Muscle of leg (tissue), 11 donors: ENCODE data around the gene NYAP2. TPM values are rescaled to one million over a fixed set of nuclear protein-coding genes. Genes with fewer than 3 reads are reported as not detected.

Experiments used
- DNase-seq: peaks from one replicate; pipeline ENCODE4 v3.0.0; 2013
- H3K27ac ChIP-seq: one replicate; pipeline ENCODE4 v1.5.1; 2013; ENCODE audit warnings: mild to moderate bottlenecking, low read length, control low read depth
- H3K27me3 ChIP-seq: one replicate; pipeline ENCODE4 v1.6.1; 2013; ENCODE audit warnings: low read length; ENCODE audit not compliant: control insufficient read depth, insufficient read depth
- H3K36me3 ChIP-seq: one replicate; pipeline ENCODE4 v1.6.1; 2013; ENCODE audit warnings: low read length; ENCODE audit not compliant: control insufficient read depth, insufficient read depth
- H3K4me1 ChIP-seq: one replicate; pipeline ENCODE4 v1.6.1; 2013; ENCODE audit warnings: low read length; ENCODE audit not compliant: control insufficient read depth, insufficient read depth
- H3K4me3 ChIP-seq: one replicate; pipeline ENCODE4 v1.5.1; 2013; ENCODE audit warnings: low read length, control low read depth
- H3K9me3 ChIP-seq: replicated peaks from 2 replicates; pipeline ENCODE4 v1.6.1; 2013; ENCODE audit warnings: low read depth, low read length; ENCODE audit not compliant: control insufficient read depth
- WGBS: methylation state at CpG from one replicate; pipeline ENCODE4 v1.1.5; 2013; ENCODE audit warnings: missing lambda C conversion rate; ENCODE audit not compliant: insufficient coverage; 5-methylcytosine and 5-hydroxymethylcytosine counted together
- polyA plus RNA-seq, 8 donors: library from polyadenylated mRNA; unstranded; fragments of 120-200 nt; gene quantifications; one replicate each; pipeline versions ENCODE4 v1.2.1 to v1.2.3, GENCODE V29; 2013; ENCODE audit warnings: inconsistent platforms in 1 of 8, low replicate concordance in 1 of 8; ENCODE audit not compliant: insufficient read length in 8 of 8, insufficient read depth in 1 of 8
- total RNA-seq: library from RNA; stranded (reverse); fragments of 120-200 nt; gene quantifications from one replicate; pipeline ENCODE4 v1.2.4, GENCODE V29; 2013

The NYAP2 gene
- total and polyA plus RNA-seq, 9 donors = 0.05 to 1.4 (median 0.40) TPM

- no peaks in the 10 kb centered on the region for H3K36me3 ChIP-seq
- H3K27me3 ChIP-seq = no peaks in the 10 kb centered on the region
- peak; percentile 78 for DNase-seq
- 4% methylated on average over 8 of the region's 8 CpGs for WGBS
- no peaks in the 10 kb centered on the region for H3K4me1 ChIP-seq
- H3K4me3 ChIP-seq = no peak overlapping the region
- no peak overlapping the region for H3K27ac ChIP-seq
- no peaks in the 10 kb centered on the region for H3K9me3 ChIP-seq
Measured at GRCh38 chr2:225400060-225400511, 576 bp downstream of the NYAP2 start.

GRCh38 chr2:225400546-225401400 lies 1.3 kb downstream of the NYAP2 start:
- Histone ChIP-seq H3K27ac (no peak overlapping the region), H3K36me3 (no peaks in the 10 kb centered on the region), H3K27me3 (no peaks in the 10 kb centered on the region), H3K4me1 (no peaks in the 10 kb centered on the region), H3K9me3 (no peaks in the 10 kb centered on the region), H3K4me3 (no peak overlapping the region)
- 40% methylated on average over 1 of the region's 9 CpGs for WGBS
- DNase-seq = no peak

DNA sequence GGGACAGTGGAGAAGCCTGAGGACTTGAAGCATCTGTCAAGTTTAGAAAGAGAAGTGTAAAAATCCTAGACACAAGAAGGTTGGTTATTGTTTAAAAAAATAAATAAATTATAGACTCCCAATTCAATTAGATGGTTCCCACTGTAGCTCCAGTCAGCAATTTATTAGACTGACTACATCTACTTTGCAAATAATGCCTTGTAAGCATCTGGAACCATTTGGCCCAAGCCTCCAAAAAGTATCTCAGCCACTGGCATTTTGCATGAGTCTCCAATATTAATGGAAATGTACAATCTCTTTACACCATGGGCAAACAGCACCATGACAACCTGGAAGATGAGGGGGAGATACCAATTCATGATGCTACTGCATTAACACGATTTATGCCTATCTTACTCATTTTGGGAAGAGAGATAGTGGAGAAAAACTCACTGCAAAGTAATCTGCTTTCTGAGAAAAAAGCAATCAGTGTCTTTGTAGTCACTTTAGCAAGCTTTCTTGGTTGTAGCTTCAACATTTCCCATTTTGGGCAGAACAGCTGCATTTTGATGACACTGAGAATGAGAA lies 2.8 kb downstream of the NYAP2 start:
- no CpG with 5 or more reads among the region's 1 CpG for WGBS
- Histone ChIP-seq H3K27me3 (no peaks in the 10 kb centered on the region), H3K9me3 (no peaks in the 10 kb centered on the region), H3K4me3 (no peak overlapping the region), H3K4me1 (no peaks in the 10 kb centered on the region), H3K27ac (no peak overlapping the region), H3K36me3 (no peaks in the 10 kb centered on the region)
- DNase-seq = no peak

GRCh38 chr2:225411452-225411851 lies 11.9 kb downstream of the NYAP2 start:
- H3K27ac ChIP-seq = no peak overlapping the region
- H3K36me3 ChIP-seq = no peaks in the 10 kb centered on the region
- no peak for DNase-seq
- no peaks in the 10 kb centered on the region for H3K27me3 ChIP-seq
- no peaks in the 10 kb centered on the region for H3K4me1 ChIP-seq
- H3K9me3 ChIP-seq = no peaks in the 10 kb centered on the region
- 63% methylated on average over 1 of the region's 3 CpGs for WGBS
- H3K4me3 ChIP-seq = no peak overlapping the region

GRCh38 chr2:225413786-225414185 lies 14.3 kb downstream of the NYAP2 start:
- Histone ChIP-seq H3K27ac (no peak overlapping the region), H3K36me3 (no peaks in the 10 kb centered on the region), H3K4me1 (no peaks in the 10 kb centered on the region), H3K27me3 (no peaks in the 10 kb centered on the region), H3K9me3 (no peaks in the 10 kb centered on the region), H3K4me3 (no peak overlapping the region)
- 23% methylated on average over 2 of the region's 2 CpGs for WGBS
- DNase-seq = no peak

DNA sequence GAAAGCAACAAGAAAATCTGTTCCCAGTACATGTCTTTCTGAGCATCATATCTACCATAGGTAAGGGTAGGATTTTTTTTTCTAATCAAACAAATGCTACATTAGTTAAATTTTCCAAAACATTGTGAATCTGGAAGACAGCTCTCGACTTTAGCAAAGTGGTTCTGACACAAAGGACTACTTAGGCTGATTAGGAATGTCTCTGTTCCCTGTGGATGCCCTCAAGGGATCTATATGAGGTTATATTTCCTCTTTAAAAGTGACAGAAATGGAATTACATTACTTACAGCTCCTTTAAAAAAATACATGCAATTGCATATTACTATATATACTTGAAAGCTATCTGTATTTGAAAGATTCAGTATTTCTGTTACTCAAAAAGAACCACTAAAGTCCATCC lies 15.4 kb downstream of the NYAP2 start:
- Histone ChIP-seq H3K36me3 (no peaks in the 10 kb centered on the region), H3K27me3 (no peaks in the 10 kb centered on the region), H3K27ac (no peak overlapping the region), H3K4me3 (no peak overlapping the region), H3K9me3 (no peaks in the 10 kb centered on the region), H3K4me1 (no peaks in the 10 kb centered on the region)
- DNase-seq = no peak
- no CpG with 5 or more reads among the region's 1 CpG for WGBS

DNA sequence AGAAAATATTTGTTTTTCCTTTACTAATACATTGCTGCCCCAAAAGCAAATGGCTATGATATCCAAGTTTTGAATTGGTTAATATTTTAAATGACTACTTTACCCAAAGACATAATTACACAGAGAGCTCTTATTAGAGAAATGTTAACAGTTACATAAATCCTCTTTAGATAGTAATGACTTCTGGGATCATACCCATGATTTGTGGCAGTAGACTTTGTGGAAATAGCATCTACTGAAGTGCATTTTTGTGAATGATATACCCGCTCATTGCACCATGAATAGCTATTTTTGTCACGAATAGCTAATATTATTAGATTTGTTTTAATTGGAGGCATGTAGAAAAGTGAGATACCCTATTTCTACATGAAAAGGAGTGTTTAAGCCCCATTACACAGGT lies 15.8 kb downstream of the NYAP2 start:
- Histone ChIP-seq H3K27me3 (no peaks in the 10 kb centered on the region), H3K4me1 (no peaks in the 10 kb centered on the region), H3K4me3 (no peak overlapping the region), H3K36me3 (no peaks in the 10 kb centered on the region), H3K9me3 (no peaks in the 10 kb centered on the region), H3K27ac (no peak overlapping the region)
- WGBS = no CpG with 5 or more reads among the region's 2 CpGs
- DNase-seq = no peak

- Histone ChIP-seq H3K4me3 (no peak overlapping the region), H3K27me3 (no peaks in the 10 kb centered on the region), H3K27ac (no peak overlapping the region), H3K4me1 (no peaks in the 10 kb centered on the region), H3K9me3 (no peaks in the 10 kb centered on the region), H3K36me3 (no peaks in the 10 kb centered on the region)
- WGBS = no CpG with 5 or more reads among the region's 2 CpGs
- DNase-seq = no peak
Measured at GRCh38 chr2:225415792-225416191, 16.3 kb downstream of the NYAP2 start.

GRCh38 chr2:225416616-225417367 lies 17.3 kb downstream of the NYAP2 start:
- Histone ChIP-seq H3K27me3 (no peaks in the 10 kb centered on the region), H3K27ac (no peak overlapping the region), H3K36me3 (no peaks in the 10 kb centered on the region), H3K4me3 (no peak overlapping the region), H3K4me1 (no peaks in the 10 kb centered on the region), H3K9me3 (no peaks in the 10 kb centered on the region)
- no peak for DNase-seq
- WGBS = no CpG with 5 or more reads among the region's 3 CpGs

- H3K36me3 ChIP-seq = no peaks in the 10 kb centered on the region
- no peaks in the 10 kb centered on the region for H3K27me3 ChIP-seq
- H3K9me3 ChIP-seq = no peaks in the 10 kb centered on the region
- H3K4me3 ChIP-seq = no peak overlapping the region
- DNase-seq = no peak
- H3K27ac ChIP-seq = no peak overlapping the region
- no peaks in the 10 kb centered on the region for H3K4me1 ChIP-seq
- WGBS = 94% methylated on average over 5 of the region's 6 CpGs
Measured at GRCh38 chr2:225419033-225419432, 19.5 kb downstream of the NYAP2 start.
